Stimulated activated CD8-positive, alpha-beta memory T cell treated with anti-CD3 and anti-CD28 coated beads, Interleukin-4, amount 100 ng/mL, for 48 hours (primary cell): ENCODE results near the gene RNPS1.

Source experiments
- DNase-seq: peaks from one replicate; pipeline ENCODE4 v3.0.0-alpha.2; 2020

Gene RNPS1, protein sequence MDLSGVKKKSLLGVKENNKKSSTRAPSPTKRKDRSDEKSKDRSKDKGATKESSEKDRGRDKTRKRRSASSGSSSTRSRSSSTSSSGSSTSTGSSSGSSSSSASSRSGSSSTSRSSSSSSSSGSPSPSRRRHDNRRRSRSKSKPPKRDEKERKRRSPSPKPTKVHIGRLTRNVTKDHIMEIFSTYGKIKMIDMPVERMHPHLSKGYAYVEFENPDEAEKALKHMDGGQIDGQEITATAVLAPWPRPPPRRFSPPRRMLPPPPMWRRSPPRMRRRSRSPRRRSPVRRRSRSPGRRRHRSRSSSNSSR

DNA sequence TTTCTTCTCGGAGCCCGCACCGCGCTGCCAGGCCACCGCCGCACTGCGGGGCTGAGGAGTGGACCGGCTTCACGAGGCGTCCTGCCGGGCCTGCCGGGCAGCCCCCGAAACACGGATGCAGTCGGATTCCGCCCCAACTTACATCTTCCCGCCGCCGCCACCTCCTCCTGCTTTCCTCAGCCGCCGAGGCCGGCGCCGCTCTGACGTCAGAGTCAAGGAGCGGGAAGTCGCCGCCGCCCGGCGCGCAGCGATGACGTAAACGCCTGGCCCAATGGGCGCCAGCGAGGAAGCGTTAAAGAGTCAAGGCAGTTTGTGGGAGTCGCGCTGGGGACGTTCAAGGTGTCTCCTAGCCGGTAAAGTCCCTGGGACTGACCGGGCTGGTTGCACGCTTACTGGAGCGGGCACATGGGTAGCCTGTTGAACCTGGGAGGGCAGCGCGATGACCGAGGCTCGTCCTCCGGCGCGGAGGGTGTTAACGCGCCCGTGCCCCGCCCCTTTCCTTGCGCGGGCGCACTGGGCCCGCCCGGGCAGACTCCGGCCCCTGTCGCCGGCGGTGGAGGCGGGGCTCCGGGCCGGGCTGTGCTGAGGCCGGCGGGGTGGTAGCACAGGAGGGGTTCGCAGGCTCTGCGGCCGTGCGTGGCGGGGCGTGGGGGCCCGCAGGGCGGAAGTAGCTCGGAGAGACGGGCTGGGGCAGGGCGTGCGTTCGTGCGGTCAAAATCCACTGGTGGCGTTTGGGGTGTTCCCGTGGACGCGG lies at the start of gene RNPS1:
TSS of gene RNPS1 (minus strand) at position 214 of the 754 bp plus-strand sequence. CDS start 3,483 bp downstream, outside the sequence.
- peak; percentile 98 for DNase-seq

DNA sequence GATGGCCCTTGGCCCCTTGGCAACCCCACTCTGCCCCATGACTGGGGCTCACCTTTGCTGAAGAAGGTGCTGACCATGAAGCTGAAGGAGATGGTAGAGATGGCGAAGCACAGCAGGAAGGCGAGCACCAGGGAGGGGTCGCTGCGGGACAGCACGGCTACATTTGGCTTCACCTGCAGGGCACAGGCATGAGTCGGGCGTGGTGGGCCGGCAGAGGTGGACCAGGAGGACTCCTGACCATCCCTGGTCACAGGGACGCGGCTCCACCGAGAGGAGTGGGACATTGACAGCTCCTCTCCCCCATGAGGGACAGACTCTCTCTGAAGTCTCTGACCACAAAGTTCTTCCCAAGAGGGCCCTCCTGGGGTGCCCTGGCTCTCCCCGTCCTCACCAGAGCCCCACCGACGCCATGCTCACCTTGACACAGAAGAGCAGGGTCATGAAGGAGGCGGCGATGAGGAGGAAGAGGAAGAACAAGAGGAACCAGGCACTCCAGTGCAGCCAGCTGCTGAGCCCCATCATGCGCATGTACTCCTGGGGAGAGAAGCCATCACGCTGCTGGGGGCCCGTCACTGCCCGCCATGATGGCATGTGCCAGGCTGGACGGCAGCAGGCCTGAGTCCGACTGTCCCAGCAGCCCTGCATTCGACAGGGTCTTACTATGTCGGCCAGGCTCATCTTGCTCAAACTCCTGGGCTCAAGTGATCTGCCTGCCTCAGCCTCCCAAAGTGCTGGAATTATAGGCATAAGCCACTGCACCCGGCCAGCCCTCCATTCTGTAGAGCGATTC lies 49.5 kb upstream of the RNPS1 start:
- no peak for DNase-seq

DNA sequence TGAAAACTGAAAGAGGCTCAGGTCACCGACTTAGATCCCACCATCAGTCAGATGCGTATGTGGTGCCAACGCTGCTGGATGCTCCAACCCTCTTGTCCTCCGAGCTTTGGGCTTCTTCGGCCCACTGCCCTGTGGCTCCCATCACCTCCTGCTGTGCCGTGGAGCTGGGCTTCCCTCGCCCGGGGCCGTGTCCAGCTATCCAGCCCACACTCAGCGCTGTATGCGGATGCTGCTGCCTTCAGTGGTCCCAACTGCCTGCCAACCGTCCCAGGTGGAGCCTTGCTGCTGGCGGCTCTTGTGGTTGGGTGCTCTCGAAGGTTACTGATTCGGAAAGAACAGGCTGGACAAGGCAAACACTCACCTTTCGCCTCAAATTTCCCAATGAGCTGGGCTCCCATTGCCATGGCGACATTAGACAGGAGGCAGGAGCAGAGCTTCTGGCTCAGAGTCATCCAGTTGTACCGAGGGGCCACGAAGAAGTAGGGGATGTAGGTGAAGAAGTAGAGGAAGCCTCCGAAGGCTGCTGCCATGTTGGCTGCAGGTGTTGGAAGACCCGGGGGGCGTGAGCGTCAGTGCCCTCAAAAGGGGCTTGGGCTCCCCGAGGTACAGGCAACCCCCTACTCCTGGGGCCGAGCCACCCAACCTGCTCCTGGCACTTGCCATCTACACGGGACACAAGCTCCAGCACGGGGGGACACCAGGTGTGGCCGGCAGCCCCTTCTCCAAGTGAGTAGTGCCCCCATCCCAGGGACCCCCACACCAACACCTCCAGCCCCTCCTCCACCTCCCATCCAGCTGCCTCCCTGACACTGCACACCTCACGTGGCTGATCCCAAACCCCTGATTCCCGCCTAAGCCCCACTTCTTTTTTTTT lies 40.4 kb upstream of the RNPS1 start:
- DNase-seq, result no peak

DNA sequence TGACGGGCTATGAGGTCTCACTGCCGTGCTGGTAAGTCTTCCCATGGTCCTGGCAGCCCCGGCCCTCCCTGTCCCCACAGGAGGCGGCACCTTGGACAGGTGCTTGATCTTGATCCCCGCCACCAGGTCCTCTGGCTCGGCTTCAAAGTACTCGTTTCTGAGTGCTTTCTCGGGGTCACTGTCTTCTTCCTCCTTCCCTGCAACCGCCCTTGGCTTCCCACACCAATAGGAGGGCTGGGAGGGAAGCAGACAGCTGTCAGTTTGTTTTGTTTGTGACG lies 31.9 kb upstream of the RNPS1 start:
- DNase-seq, result no peak

DNA sequence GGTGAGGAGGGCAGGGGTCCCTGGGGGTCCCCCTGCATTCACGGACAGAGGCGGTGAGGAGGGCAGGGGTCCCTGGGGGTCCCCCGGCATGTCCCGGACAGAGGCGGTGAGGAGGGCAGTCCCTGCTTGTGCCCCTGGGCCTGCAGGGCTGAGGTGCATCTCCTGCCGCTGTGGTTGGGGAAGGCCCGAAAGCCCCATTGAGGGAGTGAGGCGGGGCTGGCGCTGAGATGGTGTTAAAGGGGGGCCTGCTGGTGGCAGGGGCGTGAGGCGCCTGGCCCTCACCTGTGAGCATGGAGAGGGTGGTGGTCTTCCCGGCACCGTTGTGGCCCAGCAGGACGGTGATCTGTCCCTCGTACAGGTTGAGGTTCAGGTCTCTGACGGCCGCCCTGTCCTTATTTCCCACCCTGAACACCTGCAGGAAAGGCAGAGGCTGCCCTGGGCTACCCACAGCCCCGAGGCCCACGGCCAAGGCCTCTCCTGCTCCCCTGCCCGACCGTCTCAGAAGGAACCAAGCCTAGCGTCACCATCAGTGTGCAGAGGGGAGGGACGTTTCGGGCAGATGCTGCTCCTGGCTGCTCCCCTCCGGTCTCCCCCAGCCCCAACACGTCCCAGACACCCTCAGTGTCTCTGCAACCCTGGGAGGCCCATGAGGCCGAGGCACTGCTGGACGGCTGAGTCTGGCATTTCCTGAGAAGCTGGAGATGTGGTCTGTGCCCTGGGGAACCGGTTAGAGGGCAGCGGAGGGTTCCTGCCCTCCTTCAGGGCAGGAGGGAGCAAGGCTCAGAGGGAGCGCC lies 31.4 kb upstream of the RNPS1 start:
- DNase-seq, result no peak

DNA sequence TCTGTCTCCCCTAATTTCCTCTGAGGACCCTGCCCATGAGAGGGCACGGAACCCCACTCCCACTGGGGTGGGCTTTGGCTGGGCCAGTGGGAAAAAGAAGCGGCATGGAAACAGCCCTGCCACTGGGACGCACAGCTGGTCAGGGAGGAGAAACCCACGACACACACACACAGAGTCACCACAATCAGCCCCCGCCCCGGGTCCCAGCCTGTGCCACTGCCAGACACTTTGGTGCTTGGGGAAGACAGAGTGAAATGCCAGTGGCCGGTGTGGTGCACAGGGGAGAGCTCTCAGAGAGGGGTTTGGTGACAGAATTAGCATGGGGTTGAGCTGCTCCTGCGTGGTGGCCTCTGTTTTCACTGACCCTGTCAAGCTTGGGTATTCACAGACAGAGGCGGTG lies 30.7 kb upstream of the RNPS1 start:
- DNase-seq, result no peak

DNA sequence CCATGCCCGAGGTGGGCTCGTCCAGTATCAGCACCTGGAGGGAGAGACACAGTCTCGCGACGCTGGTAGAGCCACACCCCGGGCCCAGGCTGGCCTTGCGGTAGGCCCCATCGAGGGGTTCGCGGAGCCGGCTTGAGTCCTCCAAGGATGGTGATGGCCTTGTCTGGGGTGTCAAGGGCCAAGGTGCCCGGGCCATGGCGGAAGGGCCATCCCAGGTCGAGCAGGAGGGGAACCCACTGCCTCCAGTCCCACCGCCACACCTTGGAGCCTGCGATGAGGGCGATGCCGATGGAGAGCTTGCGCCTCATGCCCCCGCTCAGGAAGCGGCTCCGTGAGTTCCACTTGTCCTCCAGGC lies 29.6 kb upstream of the RNPS1 start:
- no peak for DNase-seq

DNA sequence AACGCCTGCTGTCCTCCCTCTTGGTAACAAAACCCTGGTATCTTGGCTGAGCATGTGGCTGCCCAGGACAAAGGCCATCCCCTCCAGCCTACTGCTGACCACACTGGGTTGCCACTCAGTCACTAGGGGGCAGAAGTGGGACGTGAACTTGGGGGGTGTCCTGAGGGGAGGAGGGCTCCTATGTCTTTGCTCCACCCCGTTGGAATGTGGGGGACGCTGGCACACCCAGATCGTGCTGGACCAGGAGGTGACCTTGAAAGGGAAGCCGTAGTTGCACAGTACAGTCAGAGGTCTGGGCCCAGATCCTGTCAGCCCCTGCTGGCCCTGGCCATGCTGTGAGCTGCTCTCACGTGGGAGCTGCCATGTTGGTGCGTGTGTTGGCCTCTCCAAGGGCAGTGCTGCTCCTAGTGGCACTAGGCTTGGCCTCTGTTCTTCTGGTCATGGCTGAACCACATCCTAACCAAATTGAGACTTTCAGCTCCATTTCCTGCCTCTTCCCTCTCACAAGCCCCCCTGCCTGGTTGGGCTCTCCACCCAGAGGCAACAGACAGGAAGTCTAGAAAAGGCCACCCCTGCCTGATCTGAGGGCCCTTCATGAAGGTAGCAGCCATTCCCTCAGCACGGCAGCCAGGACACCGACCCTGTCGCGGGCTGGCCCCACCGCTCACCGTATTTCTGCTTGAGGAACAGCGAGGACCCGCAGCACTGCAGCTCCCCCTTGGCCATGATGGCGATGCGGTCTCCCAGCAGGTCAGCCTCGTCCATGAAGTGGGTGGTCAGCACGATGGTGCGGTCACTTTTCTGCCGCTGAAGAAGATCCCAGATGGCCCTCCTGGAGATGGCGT lies 29.0 kb upstream of the RNPS1 start:
- peak; percentile 63 for DNase-seq

DNA sequence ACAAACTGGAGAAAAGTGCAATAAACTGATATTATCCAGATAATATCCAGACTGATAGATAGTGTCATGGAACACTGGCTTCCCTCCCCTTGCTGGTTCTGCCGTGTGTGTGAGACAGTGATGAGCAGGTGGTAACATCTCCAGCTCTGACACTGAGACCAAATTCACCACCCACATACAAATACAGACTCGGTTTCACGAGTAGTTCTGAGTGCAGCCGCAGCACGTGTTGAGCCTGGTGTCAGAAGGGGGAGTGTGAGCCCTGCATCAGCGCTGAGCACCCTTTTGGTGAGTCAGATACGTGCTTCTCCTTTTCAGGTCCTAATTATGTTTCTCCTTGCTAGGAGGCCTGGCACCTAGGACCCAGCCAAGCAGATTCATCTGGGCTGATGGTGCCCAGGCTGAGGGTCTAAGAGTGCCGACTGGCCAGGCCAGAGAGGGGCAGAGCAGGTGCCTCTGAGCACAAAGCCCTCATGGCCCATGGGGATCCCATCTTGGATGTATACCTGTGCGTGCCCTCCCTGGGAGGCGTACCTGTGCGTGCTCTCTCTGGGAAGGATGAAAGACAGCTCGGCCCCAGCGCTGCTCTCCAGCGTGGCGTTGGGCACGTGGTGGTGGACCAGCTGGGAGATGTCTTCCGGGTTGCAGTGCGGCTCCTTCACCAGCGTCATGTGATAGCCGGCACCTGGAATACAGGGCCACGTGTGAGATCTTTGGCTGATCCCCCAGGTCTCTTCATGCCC lies 27.3 kb upstream of the RNPS1 start:
- no peak for DNase-seq

DNA sequence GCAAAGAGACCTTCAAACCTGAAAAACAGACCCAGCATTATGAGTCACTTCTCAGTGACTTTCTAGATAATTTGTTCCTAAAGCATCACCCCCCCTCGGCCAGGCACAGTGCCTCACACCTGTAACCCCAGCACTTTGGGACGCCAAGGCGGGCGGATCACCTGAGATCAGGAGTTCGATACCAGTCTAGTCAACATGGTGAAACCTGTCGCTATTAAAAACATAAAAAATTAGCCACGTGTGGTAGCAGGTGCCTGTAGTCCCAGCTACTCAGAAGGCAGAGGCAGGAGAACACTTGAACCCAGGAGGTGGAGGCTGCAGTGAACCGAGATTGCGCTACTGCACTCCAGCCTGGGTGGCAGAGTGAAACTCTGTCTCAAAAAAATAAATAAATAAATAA lies 24.3 kb upstream of the RNPS1 start:
- DNase-seq, result no peak

DNA sequence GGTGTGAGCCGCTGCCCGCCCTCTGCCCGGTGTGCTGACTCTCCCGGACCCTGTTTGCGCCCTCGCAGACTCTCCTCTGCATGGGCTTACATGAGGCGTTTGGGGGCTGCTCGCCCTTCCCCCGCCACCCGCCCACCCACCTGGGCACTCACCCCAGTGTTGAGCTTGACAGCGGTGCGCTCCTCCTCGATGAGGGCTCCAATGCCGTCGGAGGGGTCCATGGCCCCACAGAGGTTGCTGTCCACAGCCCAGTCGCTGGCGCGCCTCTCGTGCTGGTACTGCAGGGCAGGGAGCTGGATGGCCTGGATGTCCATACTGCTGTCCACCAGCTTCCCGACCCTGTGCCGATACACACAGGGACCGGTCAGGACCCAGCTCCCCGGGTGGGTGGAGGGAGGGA lies 21.4 kb upstream of the RNPS1 start:
- no peak for DNase-seq

DNA sequence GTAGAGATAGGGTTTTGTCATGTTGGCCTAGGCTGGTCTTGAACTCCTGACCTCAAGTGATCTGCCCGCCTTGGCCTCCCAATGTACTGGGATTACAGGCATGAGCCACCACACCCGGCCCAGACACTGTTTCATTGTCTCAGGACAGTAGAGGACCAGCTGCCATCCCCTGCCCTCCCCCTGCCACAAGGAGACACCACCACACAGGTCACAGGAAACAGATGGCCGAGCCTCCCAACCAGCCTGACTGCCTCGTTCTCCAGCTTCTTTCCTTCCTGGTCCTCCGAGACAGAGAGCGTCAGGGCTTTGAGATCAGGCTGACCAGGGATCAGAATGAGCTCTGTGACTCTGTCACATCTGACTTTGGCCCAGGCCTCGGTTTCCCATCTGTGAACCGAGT lies 20.8 kb upstream of the RNPS1 start:
- DNase-seq, result no peak

DNA sequence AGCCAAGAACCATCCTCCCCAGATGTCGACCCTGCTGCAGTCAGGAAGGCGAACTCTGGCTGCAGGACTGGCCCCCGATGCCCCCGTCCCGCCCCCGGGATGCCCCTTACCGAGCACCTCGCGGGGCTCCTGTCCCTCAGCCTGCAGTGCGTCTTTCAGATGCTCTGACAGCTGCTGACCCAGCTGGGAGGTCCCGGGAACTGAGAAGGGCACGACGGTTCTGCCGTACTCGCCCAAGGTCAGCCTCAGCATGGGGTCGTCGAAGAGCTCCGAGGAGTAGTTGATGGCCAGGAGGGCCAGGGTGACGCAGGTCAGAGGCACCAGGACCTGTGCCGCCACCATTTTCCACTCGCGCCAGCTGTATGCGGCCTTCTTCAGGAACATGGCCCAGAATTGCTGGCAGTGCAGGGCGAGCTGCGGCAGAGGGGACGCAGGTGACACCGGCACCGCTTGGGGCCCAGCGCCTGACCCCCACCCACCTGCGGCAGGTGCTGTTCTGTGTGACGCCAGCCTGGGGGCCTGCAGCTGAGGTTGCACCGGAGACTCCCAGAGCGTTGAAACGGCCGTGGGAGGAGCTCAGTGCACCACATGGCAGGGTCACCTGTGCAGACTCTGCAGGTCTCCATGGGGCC lies 20.1 kb upstream of the RNPS1 start:
- no peak for DNase-seq

DNA sequence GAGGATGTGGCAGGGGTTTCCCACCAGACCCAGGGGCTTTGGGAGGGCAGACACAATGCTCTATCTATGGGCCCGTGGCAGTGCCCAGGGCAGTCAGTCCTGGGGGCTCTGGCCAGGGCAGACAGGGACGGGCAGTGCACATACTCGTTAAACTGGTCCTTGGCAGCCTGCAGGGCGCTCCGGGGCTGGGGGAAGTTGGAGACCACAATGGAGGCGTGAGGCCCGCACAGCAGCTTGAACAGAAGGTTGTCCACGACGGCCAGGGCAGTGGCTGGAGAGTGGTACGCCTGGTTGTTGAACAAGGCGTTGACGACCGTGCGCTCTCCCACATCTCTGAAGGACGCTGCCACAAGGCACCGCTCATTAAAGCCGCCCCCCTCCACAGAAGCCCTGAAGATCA lies 18.6 kb upstream of the RNPS1 start:
- DNase-seq, result no peak

DNA sequence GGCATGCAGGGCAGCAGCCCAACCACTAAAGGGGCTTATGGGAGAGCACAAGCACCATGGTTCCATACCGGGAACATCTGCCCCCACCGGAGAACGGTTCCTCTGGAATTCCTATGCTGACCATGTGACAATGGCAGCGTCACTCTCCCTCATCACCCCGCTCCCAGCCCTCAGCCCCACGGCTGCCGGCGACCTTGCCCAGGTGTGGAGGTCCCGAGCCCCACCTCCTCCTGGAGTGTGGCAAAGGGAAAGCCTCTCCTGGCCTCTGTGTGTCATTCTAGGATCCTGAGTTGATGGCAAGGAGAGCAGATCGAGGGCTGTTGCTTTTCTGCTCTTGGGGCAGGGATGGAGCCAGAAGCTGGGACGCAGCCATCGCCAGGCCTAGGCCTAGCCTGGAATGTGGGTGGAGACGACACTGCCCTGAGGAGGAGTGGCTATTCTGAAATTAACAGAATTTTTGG lies 17.8 kb upstream of the RNPS1 start:
- no peak for DNase-seq

DNA sequence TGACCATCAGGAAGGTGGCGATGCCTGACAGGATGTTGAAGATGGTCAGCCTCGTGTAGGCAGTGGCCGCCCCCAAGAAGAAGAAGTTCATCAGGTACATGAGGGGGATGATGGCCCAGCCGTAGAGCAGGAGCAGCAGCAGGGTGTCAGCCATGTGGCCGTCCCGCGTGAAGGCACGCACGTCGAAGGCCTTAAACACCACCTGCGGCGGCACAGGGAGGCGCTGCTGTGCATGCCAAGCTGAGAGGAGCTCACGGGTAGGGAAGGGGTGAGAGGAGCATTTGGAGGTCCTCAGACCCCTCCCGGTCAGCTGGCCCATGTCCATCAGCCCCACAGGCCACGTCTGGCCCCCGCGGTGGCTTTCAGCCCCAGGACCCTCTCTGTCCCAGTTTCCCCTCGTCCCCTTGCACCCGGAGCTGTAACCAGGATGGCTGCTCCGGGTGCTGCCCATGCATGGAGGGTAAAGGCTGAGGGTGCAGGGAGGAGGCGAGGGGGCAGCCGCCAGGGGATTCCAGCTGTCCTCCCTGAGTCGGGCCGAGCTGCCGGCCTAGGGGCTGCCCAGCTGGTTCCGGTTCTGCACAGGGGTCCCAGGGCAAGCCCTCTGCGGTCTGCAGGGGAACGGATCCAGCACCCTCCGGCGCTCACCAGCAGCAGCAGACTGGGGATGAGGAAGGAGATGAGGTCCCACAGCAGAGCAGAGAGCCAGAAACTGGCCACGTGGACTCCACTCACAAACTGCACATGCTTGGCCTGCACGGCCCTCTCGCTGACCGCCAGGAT lies 17.1 kb upstream of the RNPS1 start:
- no peak for DNase-seq

DNA sequence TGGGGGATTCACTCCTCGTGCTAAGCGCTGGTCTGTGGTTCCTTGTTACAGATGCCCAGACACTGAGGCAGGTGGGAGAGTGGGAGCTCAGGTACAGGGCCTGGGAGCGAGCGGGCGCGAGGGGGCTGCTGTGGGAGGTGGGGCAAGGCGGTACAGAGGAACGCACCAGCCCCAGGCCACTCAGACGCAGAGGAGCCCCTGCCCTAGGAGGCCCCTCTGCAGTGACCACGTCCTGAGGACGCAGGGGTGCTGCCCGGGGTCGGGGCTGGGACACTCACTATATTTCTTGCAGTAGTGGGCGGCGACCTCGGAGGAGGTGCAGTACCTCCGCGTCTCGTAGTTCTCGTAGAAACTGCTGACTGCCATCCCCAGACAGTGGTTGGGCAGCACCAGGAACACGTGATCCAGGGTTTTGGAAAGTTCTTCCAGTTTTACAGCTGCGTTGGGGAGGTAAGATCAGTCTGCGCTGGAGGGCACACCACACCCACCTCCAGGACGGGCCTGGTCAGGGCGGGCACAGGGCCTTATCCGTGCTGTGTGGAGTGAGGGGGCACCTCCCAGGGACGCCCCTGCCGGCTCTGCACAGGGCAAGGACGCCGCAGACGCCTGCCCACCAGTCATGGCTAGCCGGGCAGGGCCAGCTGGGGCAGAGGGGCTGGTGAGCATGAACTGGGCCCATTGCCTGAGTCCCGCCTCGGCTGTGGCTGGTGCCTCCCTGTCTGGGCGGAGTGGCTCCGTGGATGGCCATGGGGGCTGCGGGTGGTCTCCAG lies 16.3 kb upstream of the RNPS1 start:
- DNase-seq, result no peak

DNA sequence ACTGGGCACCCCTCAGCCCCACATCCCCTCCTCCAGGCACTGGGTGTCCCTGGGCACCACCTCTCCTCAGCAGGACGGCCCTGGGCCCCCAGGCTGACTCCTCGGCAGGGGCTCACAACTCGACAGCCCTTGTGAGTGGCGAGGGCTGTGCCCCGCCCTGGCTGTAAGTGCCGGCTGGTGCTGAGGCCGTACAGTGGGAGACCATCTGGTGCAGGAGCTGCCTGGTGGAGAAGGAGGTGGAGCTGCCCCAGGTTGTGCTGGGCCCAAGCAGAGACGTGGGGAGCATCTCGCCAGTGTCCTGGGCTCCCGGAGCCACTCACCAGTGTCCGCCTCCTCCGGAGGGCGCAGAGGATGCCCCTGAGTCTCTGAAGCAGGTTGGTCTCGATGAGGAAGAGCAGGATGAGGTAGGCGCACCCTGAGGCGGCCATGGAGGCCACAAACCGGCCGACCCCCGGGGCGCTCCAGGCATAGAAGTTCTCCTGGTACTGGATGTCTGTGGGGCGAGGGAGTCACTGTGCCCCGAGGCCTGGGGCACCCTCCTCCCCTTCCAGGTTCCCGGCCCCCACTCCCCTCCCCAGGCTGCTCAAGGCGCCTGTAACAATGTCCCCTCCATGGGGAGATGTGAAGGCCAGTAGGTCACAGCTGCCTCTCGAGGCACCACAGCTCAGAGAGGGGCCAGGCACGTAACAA lies 15.1 kb upstream of the RNPS1 start:
- DNase-seq, result no peak
